HepG2 (cell line): ENCODE results near the gene NPPB. TPM values are rescaled to one million over a fixed set of nuclear protein-coding genes. Genes with fewer than 3 reads are reported as not detected.

Experiments
- ESRRA ChIP-seq: sonication (generic); formaldehyde crosslinking; IDR thresholded peaks from 2 replicates; pipeline ENCODE4 v1.5.1; 2020; ENCODE audit warnings: mild to moderate bottlenecking, low read depth, missing genetic modification reagents
- KLF13 ChIP-seq: sonication (generic); formaldehyde crosslinking; IDR thresholded peaks from 2 replicates; pipeline ENCODE4 v1.4.0; 2020; ENCODE audit warnings: mild to moderate bottlenecking, missing genetic modification reagents
- MZF1 ChIP-seq: sonication (generic); formaldehyde crosslinking; IDR thresholded peaks from 2 replicates; pipeline ENCODE4 v1.8.1; 2023; ENCODE audit warnings: mild to moderate bottlenecking, missing genetic modification reagents, borderline replicate concordance
- NR3C1 ChIP-seq: sonication (generic); formaldehyde crosslinking; IDR thresholded peaks from 2 replicates; pipeline ENCODE4 v1.4.0; 2020; ENCODE audit warnings: missing genetic modification reagents
- PAF1 ChIP-seq: IDR thresholded peaks from 2 replicates; pipeline ENCODE4 v1.6.1; 2016; ENCODE audit warnings: missing genetic modification reagents, missing compliant biosample characterization
- POLR2G ChIP-seq: fragments of 200-400 bp; formaldehyde crosslinking; IDR thresholded peaks from 2 replicates; pipeline ENCODE4 v1.6.1; 2018; ENCODE audit warnings: mild to moderate bottlenecking, low read depth, low read length, moderate library complexity
- ZNF614 ChIP-seq: IDR thresholded peaks from 2 replicates; pipeline ENCODE4 v1.6.1; 2018; ENCODE audit warnings: missing biosample characterization, missing genetic modification reagents, inconsistent platforms, borderline replicate concordance
- ZNF724P ChIP-seq: sonication (generic); formaldehyde crosslinking; IDR thresholded peaks from 2 replicates; pipeline ENCODE4 v1.8.0; 2022; ENCODE audit warnings: missing genetic modification reagents, borderline replicate concordance
- ZNF746 ChIP-seq: sonication (generic); formaldehyde crosslinking; IDR thresholded peaks from 2 replicates; pipeline ENCODE4 v1.8.0; 2022; ENCODE audit warnings: mild to moderate bottlenecking, missing genetic modification reagents
- ZNF773 ChIP-seq: sonication (generic); formaldehyde crosslinking; IDR thresholded peaks from 2 replicates; pipeline ENCODE4 v1.4.0; 2020; ENCODE audit warnings: missing genetic modification reagents, borderline replicate concordance
- polyA plus RNA-seq, 8 experiments: library from polyadenylated mRNA; depleted of rRNA in 3 of 8; stranded (reverse) in 7 of 8; unstranded in 1 of 8; fragments of >200 nt; fragmentation: Illumina TruSeq in 4 of 8; extraction: Trizol in 4 of 8; gene quantifications; 2 replicates each; pipeline versions ENCODE4 v1.2.1 to v1.2.3, GENCODE V29; 2011 to 2016; ENCODE audit warnings: low read depth in 4 of 8, missing spikeins in 1 of 8, mixed read lengths in 1 of 8; ENCODE audit not compliant: insufficient read depth in 1 of 8
- total RNA-seq, 5 experiments: library from RNA; depleted of rRNA; stranded (reverse); fragments of >200 nt; fragmentation: Illumina TruSeq; extraction: Trizol; gene quantifications; 2 replicates each; pipeline ENCODE4 v1.2.3, GENCODE V29; 2016; ENCODE audit warnings: low read depth in 1 of 5
- TF ChIP-seq, protein P1 (sequence below): sonication (generic); formaldehyde crosslinking; IDR thresholded peaks from 2 replicates; pipeline ENCODE4 v1.5.1; 2020; ENCODE audit warnings: mild to moderate bottlenecking, missing genetic modification reagents, moderate library complexity
- TF ChIP-seq, protein P2 (sequence below): sonication (generic); formaldehyde crosslinking; IDR thresholded peaks from 2 replicates; pipeline ENCODE4 v1.4.0; 2020; ENCODE audit warnings: missing genetic modification reagents, borderline replicate concordance
- TF ChIP-seq, protein P3 (sequence below): fragments of 450-650 bp; IDR thresholded peaks from 2 replicates; pipeline ENCODE4 v1.6.1; 2017
- TF ChIP-seq, protein P4 (sequence below): sonication (generic); formaldehyde crosslinking; IDR thresholded peaks from 2 replicates; pipeline ENCODE4 v1.8.0; 2022; ENCODE audit warnings: mild to moderate bottlenecking, missing genetic modification reagents, borderline replicate concordance
- TF ChIP-seq, protein P5 (sequence below): sonication (generic); formaldehyde crosslinking; IDR thresholded peaks from 2 replicates; pipeline ENCODE4 v1.4.0; 2020; ENCODE audit warnings: missing genetic modification reagents

NPPB gene
- total and polyA plus RNA-seq, 2 of the 13 experiments (the other 11 are each of a cell fraction or from before 2014, with no cell fraction given): 1.9 TPM; not detected in 1

DNA sequence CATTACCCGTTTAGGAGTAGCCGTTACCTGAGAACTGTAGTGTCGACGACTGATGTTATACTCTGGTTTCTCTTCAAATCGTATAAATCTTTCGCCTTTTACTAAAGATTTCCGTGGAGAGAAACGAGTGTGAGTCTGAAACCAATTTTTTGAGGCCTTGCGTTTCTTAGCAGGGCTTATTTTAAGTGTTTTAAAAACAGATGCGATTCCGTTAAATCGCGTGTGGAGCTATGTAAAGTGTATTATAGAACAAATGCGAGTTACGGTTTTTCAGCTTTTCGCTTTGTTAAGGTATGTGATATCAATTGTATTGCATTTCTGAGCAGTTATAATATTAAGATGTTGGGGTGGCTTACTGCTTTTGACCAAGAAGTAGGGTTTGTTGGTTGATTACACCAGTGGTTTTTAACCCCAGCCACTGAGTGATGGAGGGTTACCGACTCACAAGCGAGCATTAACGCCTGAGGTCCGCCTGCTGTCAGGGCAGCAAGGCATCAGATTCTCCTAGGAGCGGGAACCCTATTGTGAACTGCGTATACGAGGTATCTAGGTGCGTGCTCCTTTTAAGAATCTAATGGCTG, 49.4 kb upstream of the NPPB start (continued):
- TF ChIP-seq, protein P1, sequence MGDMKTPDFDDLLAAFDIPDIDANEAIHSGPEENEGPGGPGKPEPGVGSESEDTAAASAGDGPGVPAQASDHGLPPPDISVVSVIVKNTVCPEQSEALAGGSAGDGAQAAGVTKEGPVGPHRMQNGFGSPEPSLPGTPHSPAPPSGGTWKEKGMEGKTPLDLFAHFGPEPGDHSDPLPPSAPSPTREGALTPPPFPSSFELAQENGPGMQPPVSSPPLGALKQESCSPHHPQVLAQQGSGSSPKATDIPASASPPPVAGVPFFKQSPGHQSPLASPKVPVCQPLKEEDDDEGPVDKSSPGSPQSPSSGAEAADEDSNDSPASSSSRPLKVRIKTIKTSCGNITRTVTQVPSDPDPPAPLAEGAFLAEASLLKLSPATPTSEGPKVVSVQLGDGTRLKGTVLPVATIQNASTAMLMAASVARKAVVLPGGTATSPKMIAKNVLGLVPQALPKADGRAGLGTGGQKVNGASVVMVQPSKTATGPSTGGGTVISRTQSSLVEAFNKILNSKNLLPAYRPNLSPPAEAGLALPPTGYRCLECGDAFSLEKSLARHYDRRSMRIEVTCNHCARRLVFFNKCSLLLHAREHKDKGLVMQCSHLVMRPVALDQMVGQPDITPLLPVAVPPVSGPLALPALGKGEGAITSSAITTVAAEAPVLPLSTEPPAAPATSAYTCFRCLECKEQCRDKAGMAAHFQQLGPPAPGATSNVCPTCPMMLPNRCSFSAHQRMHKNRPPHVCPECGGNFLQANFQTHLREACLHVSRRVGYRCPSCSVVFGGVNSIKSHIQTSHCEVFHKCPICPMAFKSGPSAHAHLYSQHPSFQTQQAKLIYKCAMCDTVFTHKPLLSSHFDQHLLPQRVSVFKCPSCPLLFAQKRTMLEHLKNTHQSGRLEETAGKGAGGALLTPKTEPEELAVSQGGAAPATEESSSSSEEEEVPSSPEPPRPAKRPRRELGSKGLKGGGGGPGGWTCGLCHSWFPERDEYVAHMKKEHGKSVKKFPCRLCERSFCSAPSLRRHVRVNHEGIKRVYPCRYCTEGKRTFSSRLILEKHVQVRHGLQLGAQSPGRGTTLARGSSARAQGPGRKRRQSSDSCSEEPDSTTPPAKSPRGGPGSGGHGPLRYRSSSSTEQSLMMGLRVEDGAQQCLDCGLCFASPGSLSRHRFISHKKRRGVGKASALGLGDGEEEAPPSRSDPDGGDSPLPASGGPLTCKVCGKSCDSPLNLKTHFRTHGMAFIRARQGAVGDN: no peak
- peak; percentile 15; the same call in 1 of the 2 replicates for TF ChIP-seq ZNF724P (CRISPR knock-in tag)
- no peak for TF ChIP-seq NR3C1 (CRISPR knock-in tag)
- TF ChIP-seq PAF1 (CRISPR knock-in tag): peak; percentile 77; the same call in 1 of the 2 replicates
- TF ChIP-seq ESRRA (CRISPR knock-in tag): peak; percentile 20; the same call in 1 of the 2 replicates
- TF ChIP-seq MZF1 (CRISPR knock-in tag): no peak
- TF ChIP-seq, protein P2, sequence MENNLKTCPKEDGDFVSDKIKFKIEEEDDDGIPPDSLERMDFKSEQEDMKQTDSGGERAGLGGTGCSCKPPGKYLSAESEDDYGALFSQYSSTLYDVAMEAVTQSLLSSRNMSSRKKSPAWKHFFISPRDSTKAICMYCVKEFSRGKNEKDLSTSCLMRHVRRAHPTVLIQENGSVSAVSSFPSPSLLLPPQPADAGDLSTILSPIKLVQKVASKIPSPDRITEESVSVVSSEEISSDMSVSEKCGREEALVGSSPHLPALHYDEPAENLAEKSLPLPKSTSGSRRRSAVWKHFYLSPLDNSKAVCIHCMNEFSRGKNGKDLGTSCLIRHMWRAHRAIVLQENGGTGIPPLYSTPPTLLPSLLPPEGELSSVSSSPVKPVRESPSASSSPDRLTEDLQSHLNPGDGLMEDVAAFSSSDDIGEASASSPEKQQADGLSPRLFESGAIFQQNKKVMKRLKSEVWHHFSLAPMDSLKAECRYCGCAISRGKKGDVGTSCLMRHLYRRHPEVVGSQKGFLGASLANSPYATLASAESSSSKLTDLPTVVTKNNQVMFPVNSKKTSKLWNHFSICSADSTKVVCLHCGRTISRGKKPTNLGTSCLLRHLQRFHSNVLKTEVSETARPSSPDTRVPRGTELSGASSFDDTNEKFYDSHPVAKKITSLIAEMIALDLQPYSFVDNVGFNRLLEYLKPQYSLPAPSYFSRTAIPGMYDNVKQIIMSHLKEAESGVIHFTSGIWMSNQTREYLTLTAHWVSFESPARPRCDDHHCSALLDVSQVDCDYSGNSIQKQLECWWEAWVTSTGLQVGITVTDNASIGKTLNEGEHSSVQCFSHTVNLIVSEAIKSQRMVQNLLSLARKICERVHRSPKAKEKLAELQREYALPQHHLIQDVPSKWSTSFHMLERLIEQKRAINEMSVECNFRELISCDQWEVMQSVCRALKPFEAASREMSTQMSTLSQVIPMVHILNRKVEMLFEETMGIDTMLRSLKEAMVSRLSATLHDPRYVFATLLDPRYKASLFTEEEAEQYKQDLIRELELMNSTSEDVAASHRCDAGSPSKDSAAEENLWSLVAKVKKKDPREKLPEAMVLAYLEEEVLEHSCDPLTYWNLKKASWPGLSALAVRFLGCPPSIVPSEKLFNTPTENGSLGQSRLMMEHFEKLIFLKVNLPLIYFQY: peak; percentile 92; the same call in 1 of the 2 replicates
- TF ChIP-seq, protein P3, sequence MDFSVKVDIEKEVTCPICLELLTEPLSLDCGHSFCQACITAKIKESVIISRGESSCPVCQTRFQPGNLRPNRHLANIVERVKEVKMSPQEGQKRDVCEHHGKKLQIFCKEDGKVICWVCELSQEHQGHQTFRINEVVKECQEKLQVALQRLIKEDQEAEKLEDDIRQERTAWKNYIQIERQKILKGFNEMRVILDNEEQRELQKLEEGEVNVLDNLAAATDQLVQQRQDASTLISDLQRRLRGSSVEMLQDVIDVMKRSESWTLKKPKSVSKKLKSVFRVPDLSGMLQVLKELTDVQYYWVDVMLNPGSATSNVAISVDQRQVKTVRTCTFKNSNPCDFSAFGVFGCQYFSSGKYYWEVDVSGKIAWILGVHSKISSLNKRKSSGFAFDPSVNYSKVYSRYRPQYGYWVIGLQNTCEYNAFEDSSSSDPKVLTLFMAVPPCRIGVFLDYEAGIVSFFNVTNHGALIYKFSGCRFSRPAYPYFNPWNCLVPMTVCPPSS: no peak
- TF ChIP-seq, protein P4, sequence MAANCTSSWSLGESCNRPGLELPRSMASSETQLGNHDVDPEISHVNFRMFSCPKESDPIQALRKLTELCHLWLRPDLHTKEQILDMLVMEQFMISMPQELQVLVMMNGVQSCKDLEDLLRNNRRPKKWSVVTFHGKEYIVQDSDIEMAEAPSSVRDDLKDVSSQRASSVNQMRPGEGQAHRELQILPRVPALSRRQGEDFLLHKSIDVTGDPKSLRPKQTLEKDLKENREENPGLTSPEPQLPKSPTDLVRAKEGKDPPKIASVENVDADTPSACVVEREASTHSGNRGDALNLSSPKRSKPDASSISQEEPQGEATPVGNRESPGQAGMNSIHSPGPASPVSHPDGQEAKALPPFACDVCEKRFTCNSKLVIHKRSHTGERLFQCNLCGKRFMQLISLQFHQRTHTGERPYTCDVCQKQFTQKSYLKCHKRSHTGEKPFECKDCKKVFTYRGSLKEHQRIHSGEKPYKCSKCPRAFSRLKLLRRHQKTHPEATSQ (CRISPR knock-in tag): no peak
- peak; percentile 78 for TF ChIP-seq ZNF614 (CRISPR knock-in tag)
- TF ChIP-seq KLF13 (CRISPR knock-in tag): no peak
- peak; percentile 100 for TF ChIP-seq POLR2G
- TF ChIP-seq ZNF746 (CRISPR knock-in tag): no peak; the same call in 1 of the 2 replicates
- TF ChIP-seq ZNF773 (CRISPR knock-in tag): no peak
- TF ChIP-seq, protein P5, sequence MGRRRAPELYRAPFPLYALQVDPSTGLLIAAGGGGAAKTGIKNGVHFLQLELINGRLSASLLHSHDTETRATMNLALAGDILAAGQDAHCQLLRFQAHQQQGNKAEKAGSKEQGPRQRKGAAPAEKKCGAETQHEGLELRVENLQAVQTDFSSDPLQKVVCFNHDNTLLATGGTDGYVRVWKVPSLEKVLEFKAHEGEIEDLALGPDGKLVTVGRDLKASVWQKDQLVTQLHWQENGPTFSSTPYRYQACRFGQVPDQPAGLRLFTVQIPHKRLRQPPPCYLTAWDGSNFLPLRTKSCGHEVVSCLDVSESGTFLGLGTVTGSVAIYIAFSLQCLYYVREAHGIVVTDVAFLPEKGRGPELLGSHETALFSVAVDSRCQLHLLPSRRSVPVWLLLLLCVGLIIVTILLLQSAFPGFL (CRISPR knock-in tag): no peak
